ENCODE measurements around the gene KIF21B.
"Not testable (repeated sequence)": the region's sequence is repeated elsewhere in the genome, so short reads cannot be mapped to it uniquely, and the experiment has no call there.

KIF21B gene

GRCh38 chr1:200969726-200970561 lies 53.6 kb downstream of the KIF21B start:
- DNase-seq = no peak

GRCh38 chr1:200968469-200969410 lies 54.8 kb downstream of the KIF21B start:
- no peak for DNase-seq

GRCh38 chr1:200967693-200968468 lies 55.6 kb downstream of the KIF21B start:
- no peak for DNase-seq

DNA sequence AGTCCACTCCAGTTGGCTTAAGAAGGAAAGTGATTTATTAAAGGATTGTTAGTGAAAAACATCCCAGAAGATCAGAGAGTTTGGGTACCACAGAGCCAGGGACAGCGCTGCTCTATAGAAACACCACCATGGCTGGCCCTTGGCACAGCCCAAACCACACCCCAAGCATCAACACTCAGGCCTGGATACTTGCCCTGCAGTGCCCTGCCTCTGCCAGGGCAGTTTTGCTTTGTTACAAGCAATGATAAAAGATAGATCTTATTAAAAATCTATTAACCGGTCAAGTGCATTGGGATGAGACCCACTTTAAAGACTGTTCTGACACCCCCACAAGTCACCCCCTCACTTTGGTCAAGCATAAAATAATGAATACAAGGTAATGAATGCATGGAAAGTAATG lies 56.6 kb downstream of the KIF21B start:
- DNase-seq = no peak

DNA sequence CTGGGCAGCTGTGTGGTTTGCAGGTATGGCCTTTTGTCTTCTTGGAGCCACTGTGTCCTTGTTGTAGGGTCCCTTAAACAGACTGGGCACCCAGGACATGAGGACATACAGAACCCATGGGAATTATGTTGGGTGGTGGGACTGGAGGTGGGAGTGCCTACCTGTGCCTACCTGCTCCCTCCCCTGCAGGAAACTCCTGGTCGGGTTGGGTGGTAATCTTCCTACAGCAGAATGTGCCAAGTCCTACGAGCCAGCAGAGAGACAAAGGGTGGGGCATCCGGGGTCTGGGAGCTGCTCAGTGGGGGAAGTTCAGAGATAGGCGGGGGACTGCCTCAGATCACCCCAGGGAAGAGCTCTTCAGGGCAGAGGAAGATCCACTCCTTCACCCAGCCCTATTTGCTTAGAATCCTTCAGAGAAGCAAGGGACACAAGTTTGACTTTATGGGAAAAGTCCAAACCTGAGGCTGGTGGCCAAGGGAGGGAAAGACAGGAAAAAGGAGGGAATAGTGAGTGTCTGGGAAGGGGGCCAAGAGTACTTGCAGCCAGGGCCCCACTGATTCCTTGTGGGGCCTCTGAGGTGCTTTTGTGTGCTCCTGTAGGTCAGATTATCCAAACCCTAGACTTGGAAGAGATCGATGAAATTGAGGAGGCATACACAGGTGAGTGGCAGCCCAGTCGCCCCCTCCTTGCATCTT lies 58.3 kb downstream of the KIF21B start:
- DNase-seq = no peak

- DNase-seq = not testable (repeated sequence)
Observed at GRCh38 chr1:200963888-200964287, 59.6 kb downstream of the KIF21B start.

DNA sequence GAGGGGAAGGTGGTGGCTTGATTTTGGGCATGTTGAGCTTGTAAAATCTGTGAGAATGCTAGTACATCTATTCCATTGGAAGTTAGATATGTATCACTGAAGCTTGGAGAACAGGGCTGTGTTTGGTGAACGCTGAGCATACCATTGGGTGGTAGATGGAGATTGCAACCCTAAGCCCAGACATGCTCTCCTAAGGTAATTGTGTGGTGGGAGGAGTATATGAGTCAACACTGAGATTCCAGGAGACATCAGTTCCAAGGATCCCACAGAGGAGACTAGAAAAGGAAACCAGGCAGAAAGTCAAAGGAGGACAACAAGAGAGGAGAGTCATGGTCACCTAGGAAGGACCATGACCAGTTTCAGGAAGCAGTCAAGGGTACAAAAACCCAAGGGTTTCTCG lies 60.4 kb downstream of the KIF21B start:
- DNase-seq = no peak

GRCh38 chr1:200962631-200963030 lies 60.9 kb downstream of the KIF21B start:
- DNase-seq = no peak

DNA sequence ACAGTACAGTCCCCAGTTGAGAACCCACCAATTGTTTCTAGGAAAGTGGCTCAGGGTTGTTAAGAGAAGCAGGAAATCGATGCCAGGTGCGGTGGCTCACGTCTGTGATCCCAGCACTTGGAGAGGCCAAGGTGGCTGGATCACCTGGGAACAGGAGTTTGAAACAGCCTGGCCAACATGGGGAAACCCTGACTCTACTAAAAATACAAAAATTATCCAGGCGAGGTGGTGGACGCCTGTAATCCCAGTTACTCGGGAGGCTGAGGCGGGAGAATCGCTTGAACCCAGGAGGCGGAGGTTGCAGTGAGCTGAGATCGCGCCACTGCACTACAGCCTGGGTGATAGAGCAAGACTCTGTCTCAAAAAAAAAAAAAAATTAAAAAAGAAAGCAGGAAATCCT lies 61.4 kb downstream of the KIF21B start:
- not testable (repeated sequence) for DNase-seq

DNA sequence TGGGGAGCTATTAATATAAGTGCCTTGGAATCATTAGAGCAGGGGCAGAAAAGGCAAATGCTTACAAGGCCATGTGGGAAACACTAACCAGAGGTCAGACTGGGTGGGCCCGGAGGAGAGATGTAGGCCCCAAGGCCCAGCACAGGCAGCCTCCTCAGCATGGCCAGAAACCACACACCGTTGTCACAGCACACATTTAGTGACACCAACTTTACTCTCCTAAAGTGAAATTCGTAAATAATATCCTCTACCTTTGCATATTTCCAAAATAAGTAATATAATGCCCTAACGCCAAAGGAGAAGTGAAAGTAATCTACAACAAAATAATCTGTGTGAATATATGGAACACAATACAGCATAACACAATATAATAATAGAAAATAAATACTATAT lies 62.6 kb downstream of the KIF21B start:
- no peak for DNase-seq

- DNase-seq = no peak
Observed at GRCh38 chr1:200960236-200960947, 63.1 kb downstream of the KIF21B start.

GRCh38 chr1:200959411-200959921 lies 64.0 kb downstream of the KIF21B start:
- DNase-seq = peak; percentile 67

GRCh38 chr1:200958597-200958996 lies 64.9 kb downstream of the KIF21B start:
- no peak for DNase-seq

DNA sequence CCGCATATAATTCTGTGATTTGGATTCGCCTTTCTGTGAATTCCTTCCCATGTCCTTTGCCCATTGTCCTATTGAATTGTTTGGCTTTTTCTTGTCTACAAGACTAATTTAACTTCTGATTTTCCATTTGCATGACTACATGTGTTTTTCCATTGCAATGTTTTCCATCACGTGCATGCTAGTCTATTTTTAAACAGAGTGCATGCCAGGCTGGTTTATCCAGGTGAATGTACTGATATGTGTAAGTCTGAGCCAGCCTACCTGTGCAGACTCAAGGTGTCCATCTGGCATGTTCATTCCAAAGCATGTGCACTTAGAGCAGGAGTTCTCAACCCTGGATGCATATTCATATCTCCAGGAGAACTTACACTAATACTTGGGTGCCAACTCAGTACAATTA lies 69.1 kb downstream of the KIF21B start:
- no peak for DNase-seq

GRCh38 chr1:200951016-200951415 lies 72.5 kb downstream of the KIF21B start:
- DNase-seq = no peak

DNA sequence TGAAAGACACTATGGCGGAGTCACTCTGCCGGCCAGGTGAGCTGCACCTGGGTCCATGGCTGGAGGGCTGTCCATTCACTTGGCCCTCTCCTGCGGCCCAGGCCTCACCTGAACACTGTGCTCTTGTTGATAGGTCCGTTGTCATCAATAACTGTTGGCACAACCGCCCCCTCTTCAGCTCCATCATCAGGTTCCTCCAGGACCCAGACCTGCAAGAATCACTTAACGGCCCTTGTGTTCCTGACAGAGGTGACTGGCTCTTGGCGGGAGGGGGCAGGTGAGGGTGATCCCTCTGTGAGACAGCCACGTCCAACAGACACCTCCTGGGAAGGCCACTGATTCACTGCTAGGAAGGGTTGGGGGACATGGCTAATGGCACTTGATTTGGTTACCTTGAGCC lies 73.9 kb downstream of the KIF21B start:
- DNase-seq = no peak

DNA sequence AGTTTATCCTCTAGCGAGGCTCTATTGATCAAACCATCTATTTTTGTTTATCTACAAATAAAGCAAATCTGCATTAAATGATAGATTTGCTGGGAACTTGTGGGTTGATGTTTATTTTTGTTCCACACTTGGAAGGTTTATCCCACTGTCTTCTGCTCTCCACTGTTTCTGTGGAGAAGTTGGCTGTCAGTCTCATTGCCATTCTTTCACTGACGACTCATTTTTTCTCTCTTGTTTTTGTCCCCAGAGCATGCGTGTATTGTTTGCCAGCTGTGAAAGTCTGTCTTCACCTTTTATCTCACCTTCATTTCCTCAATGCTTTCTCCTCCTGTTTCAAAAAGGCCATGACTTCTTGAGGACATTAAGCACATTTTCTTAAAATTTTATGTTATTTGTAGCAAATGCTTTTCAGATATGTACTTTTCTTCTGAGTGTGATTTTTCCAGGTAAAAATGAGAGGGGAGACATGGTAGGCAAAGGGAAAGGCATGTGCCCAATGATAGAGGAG lies 76.4 kb downstream of the KIF21B start:
- DNase-seq = no peak

DNA sequence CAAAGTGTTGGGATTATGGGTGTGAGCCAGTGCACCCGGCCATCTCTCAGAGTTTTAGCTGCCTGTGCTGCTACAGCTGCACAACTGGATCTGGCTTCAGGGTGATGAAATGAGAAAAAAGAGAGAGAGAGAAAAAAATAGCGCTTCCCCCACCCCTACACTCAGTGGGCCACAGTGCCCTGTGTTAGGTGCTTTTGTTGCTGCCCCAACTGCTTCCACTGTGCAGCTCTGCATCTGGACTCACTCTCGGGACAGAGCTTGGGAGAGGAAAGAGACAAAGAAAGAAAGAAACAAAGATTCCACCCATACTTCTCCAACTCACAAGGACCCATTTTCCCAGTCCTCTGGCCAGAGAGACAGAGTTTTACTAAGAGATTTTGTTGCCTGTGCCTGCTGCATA lies 78.4 kb downstream of the KIF21B start:
- DNase-seq = no peak

DNA sequence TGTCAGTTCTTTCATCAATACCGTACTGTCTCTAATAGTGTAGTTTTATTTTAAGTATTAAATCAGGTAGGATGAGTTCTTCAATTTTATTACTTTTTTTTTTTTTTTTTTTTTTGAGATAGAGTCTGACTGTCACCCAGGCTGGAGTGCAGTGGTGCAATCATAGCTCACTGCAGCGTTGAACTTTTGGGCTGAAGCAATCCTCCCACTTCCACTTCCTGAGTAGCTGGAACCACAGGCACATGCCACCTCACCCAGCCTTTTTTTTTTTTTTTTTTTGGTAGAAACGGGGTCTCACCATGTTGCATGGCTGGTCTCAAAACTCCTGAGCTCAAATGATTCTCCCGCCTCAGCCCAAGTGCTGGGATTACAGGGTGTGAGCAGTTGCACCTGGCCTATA lies 84.6 kb downstream of the KIF21B start:
- DNase-seq = no peak

DNA sequence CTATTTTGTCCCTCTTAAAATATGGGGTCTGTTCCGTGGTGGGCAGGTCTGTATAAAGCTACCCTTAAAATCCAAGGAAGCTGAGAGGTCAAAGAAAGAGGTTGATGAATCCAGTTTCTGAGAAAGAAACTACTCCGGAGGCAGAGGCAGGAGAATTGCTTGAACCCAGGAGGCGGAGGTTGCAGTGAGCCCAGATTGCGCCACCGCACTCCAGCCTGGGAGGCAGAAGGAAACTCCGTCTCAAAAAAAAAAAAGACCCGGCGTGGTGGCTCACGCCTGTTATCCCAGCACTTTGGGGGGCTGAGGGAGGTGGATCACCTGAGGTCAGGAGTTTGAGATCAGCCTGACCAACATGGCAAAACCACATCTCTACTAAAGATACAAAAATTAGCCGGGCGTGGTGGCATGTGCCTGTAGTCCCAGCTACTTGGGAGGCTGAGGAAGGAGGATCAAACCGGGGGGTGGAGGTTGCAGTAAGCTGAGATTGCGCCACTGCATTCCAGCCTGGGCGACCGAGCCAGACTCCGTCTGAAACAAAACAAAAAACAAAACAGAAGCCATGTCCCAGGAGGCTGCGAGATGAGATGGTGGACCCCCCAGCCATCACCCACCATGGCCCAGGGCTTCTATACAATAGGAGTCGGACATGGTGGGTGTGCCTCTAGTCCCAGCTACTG lies 88.1 kb downstream of the KIF21B start:
- not testable (repeated sequence) for DNase-seq
